IPS-15b (cell line): ENCODE measurements around the gene IRF6.

Source experiments
- H3K27me3 ChIP-seq: one replicate; pipeline ENCODE4 v1.6.1; 2013; ENCODE audit warnings: low read length; ENCODE audit not compliant: control insufficient read depth, insufficient read depth
- H3K36me3 ChIP-seq: one replicate; pipeline ENCODE4 v1.6.1; 2013; ENCODE audit warnings: low read length; ENCODE audit not compliant: control insufficient read depth, insufficient read depth
- H3K4me1 ChIP-seq: one replicate; pipeline ENCODE4 v1.6.1; 2013; ENCODE audit warnings: mild to moderate bottlenecking, low read length; ENCODE audit not compliant: control insufficient read depth, insufficient read depth
- H3K4me3 ChIP-seq: one replicate; pipeline ENCODE4 v1.5.1; 2013; ENCODE audit warnings: low read depth, low read length
- H3K9ac ChIP-seq: one replicate; pipeline ENCODE4 v1.6.1; 2013; ENCODE audit warnings: low read depth, mild to moderate bottlenecking, low read length
- H3K9me3 ChIP-seq: one replicate; pipeline ENCODE4 v1.6.1; 2013; ENCODE audit warnings: mild to moderate bottlenecking, low read length; ENCODE audit not compliant: control insufficient read depth, insufficient read depth

The IRF6 gene

DNA sequence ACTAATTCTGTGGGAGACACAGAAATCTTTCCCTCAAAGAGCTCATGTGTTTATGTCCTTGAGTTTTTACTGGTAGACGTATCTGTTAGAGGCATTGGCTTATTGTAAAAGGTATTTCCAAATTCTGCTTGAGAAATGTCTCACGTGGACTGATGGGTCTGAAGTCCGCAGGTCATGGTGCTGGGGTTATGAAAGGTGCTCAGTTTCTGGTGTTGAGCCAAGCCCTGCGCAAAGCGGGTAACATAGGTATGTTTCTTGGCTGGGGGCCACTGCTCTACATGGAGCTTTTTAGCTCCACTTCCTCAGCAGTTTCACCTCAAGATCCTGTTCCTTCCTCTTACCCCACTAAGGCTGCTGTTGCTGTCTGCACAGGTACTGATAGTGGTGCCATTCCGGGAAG, 32.6 kb upstream of the IRF6 start:
- Histone ChIP-seq H3K9ac (no peak overlapping the region), H3K9me3 (no peaks in the 10 kb centered on the region), H3K4me1 (no peaks in the 10 kb centered on the region), H3K27me3 (no peaks in the 10 kb centered on the region), H3K36me3 (peaks cover 46% of the 10 kb centered on the region), H3K4me3 (no peak overlapping the region)

DNA sequence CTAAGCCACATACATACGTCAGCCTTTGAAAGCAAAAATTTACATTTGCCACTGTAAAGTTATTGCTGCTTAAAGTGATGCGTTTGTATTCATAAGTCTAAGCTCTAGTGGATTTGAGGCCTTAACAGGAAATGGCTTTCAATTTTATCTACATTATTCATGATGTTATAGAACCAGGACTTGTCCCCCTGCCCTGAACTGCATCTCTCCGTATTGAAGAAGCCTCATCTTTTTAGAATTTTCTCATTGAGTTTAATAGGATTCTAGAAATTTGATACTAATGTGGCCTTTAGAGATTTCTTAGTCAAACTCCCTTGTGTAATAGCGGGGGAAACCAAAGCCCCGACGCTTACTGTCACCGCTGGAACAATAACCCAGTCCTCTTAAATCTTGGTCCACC, 31.7 kb upstream of the IRF6 start:
- no peaks in the 10 kb centered on the region for H3K27me3 ChIP-seq
- no peaks in the 10 kb centered on the region for H3K4me1 ChIP-seq
- H3K4me3 ChIP-seq: no peak overlapping the region
- H3K9ac ChIP-seq: no peak overlapping the region
- no peaks in the 10 kb centered on the region for H3K9me3 ChIP-seq
- peaks cover 48% of the 10 kb centered on the region for H3K36me3 ChIP-seq

DNA sequence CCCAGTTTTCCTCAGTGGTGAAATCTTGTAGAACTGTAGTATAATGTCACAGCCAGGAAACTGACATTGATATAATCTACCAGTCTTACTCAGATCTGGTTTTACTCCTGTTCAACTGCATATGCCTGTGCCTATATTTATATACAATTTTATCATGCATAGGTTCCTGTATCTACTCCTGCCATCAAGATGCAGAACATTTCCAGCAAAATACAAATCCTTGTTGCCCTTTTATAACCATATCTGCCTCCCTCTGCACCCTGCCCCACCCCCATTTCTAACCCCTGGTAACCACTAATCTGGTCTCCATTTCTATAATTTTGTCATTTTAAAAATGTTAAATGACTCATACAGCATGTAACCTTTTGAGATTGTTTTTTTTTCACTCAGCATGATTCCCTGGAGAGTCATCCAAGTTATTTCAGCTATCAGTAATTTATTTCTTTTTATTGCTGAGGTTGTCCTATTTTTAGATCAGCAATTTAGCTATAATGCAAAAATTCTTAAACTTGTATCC, 29.9 kb upstream of the IRF6 start:
- Histone ChIP-seq H3K4me3 (no peak overlapping the region), H3K9ac (no peak overlapping the region), H3K4me1 (no peaks in the 10 kb centered on the region), H3K27me3 (no peaks in the 10 kb centered on the region), H3K36me3 (peaks cover 46% of the 10 kb centered on the region), H3K9me3 (no peaks in the 10 kb centered on the region)

- Histone ChIP-seq H3K4me3 (no peak overlapping the region), H3K9ac (no peak overlapping the region), H3K36me3 (peaks cover 24% of the 10 kb centered on the region), H3K4me1 (peaks cover 3% of the 10 kb centered on the region), H3K27me3 (no peaks in the 10 kb centered on the region), H3K9me3 (no peaks in the 10 kb centered on the region)
These were observed 25.7 kb upstream of the IRF6 start for GRCh38 chr1:209831615-209832014.

- Histone ChIP-seq H3K9me3 (no peaks in the 10 kb centered on the region), H3K27me3 (no peaks in the 10 kb centered on the region), H3K36me3 (peaks cover 21% of the 10 kb centered on the region), H3K4me1 (peaks cover 3% of the 10 kb centered on the region), H3K4me3 (no peak overlapping the region), H3K9ac (no peak overlapping the region)
These were observed 24.8 kb upstream of the IRF6 start for GRCh38 chr1:209830722-209831121.

DNA sequence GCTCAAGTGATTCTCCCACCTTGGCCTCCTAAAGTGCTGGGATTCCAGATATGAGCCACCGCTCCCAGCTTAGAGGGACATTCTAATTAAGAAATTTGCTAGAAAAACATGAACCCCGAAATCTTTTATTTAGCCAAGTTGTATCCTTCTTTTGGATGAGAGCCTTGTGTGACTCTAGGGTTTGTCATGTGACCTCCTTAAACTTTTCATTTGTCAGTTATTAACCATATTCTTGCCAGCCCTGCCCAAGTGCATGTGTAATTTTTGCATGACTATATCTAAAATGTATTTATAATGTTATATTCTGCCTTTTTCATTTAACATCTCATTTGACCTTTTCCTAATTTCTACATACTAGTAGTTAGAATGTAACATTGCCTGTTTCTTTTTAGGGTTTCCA, 23.8 kb upstream of the IRF6 start:
- no peak overlapping the region for H3K9ac ChIP-seq

GRCh38 chr1:209827384-209828262, 21.7 kb upstream of the IRF6 start, which contains the start of gene UTP25:
Gene UTP25, plus strand, starts transcription at chr1:209827972. Its CDS starts 92 bp downstream, at chr1:209828064.
- Histone ChIP-seq H3K4me1 (peaks cover 3% of the 10 kb centered on the region), H3K36me3 (peaks cover 4% of the 10 kb centered on the region), H3K4me3 (peak within 1 kb of the TSS; percentile 99), H3K27me3 (peaks cover 3% of the 10 kb centered on the region), H3K9ac (peak within 1 kb of the TSS; percentile 86), H3K9me3 (no peaks in the 10 kb centered on the region)

More for the DNA sequence above, 23.8 kb upstream of the IRF6 start:
- H3K36me3 ChIP-seq: peaks cover 16% of the 10 kb centered on the region
- H3K4me1 ChIP-seq: peaks cover 3% of the 10 kb centered on the region
- no peak overlapping the region for H3K4me3 ChIP-seq
- no peaks in the 10 kb centered on the region for H3K9me3 ChIP-seq
- H3K27me3 ChIP-seq: no peaks in the 10 kb centered on the region

DNA sequence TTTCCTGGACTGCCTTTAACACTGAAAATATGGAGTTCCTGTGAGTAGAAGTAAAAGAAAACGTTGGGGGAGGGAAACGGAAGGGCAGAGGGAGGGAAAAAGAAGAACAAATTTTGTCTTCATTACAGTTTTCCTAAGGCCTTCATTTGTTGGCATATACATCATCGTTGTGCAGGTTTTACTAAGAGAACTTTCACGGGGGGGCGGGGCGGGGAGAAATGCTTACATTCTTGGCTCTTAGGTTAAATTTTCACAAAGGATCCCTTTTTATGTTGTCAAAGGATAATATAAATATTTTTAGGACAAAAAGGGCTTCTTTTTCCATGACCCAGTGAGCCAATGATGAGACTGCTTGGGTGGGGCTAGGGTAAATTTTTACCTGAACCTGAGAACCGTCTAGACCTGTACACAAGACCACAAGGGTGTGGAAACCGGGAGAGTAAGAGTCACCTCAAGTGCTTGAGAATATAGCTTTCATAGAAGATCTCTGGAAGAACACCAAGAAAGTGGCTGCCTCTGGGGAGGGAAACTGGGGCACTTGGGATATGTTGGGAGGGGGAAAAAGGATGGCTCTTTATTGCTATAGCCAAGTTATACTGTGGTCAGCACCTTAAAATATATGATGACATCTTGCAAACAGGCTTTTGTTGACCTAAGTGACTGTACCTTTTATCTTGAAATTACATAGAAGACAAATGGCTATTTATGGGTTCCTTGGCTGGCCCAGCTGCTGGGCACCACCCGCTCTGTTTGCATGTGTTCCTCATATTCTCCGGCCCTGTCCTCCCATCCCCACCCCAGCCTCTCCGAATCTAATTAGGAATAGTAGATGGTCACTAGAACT, 19.9 kb upstream of the IRF6 start:
- Histone ChIP-seq H3K27me3 (peaks cover 5% of the 10 kb centered on the region), H3K9me3 (no peaks in the 10 kb centered on the region), H3K4me3 (no peak overlapping the region), H3K9ac (no peak overlapping the region), H3K36me3 (no peaks in the 10 kb centered on the region), H3K4me1 (peaks cover 3% of the 10 kb centered on the region)

DNA sequence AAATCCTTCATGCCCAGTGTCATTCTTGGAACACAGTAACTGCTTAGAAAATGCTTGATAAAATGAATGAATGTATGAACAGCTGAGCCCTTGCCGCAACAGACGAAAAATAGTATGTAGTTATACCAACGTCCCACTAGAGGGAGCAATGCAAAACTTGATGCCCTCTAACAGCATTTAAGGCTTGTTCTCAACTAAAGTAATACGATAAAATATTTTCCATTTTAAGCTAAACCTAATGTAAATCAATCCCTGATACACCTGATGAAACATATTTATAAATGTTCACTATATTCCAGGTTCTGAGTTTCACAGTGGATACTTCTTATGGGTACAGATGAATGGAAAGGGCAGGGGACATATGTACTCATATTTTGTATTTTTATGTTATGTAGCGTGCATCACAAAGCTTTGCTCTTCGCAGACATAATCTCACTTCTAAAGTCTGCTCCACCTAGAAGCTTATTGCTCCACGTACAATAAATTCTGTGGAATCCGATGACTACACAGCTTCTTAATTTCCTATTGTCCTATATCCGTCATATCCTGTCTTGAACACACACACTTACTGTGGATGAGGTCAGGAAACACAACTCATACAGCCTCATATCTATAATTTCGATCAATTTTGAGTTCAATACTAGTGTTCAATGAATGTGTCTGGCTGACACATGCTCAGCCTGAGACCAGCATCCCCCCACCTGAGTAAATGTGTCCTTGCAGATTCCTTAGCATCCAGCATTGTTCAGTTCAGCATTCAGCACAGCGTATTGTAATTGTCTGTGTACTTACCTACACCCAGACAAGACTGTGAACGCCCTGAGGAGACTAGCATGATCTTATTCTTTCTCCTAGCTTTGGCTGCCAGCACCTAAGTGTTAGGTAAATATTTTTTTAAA, 17.4 kb upstream of the IRF6 start:
- Histone ChIP-seq H3K9ac (no peak overlapping the region), H3K36me3 (no peaks in the 10 kb centered on the region), H3K9me3 (no peaks in the 10 kb centered on the region), H3K4me3 (no peak overlapping the region), H3K4me1 (no peaks in the 10 kb centered on the region), H3K27me3 (peaks cover 14% of the 10 kb centered on the region)

- no peaks in the 10 kb centered on the region for H3K9me3 ChIP-seq
- peaks cover 14% of the 10 kb centered on the region for H3K27me3 ChIP-seq
- H3K4me1 ChIP-seq: no peaks in the 10 kb centered on the region
- H3K9ac ChIP-seq: no peak overlapping the region
- no peak overlapping the region for H3K4me3 ChIP-seq
- H3K36me3 ChIP-seq: no peaks in the 10 kb centered on the region
These were observed 16.8 kb upstream of the IRF6 start for GRCh38 chr1:209822706-209823105.

- H3K27me3 ChIP-seq: peaks cover 14% of the 10 kb centered on the region
- no peak overlapping the region for H3K9ac ChIP-seq
- no peaks in the 10 kb centered on the region for H3K9me3 ChIP-seq
- no peaks in the 10 kb centered on the region for H3K36me3 ChIP-seq
- H3K4me1 ChIP-seq: no peaks in the 10 kb centered on the region
- H3K4me3 ChIP-seq: no peak overlapping the region
These were observed 15.0 kb upstream of the IRF6 start for GRCh38 chr1:209820986-209821385.
